Mesodermal cell (in vitro differentiated cells): ENCODE measurements around the gene MAK.
"Not testable (repeated sequence)": the region's sequence is repeated elsewhere in the genome, so short reads cannot be mapped to it uniquely, and the experiment has no call there.

ENCODE experiments used
- H3K27ac ChIP-seq: 2 replicates; pipeline ENCODE4 v1.7.0; 2013; ENCODE audit warnings: mild to moderate bottlenecking, low read depth, low read length, moderate library complexity; ENCODE audit not compliant: severe bottlenecking
- H3K36me3 ChIP-seq: 2 replicates; pipeline ENCODE4 v1.7.1; 2013; ENCODE audit warnings: mild to moderate bottlenecking, low read length, moderate library complexity; ENCODE audit not compliant: control insufficient read depth, insufficient read depth
- H3K4me1 ChIP-seq: one replicate; pipeline ENCODE4 v1.7.1; 2013; ENCODE audit warnings: mild to moderate bottlenecking, low read length; ENCODE audit not compliant: insufficient read depth, control insufficient read depth, poor library complexity, severe bottlenecking
- H3K4me3 ChIP-seq: 2 replicates; pipeline ENCODE4 v1.7.0; 2013; ENCODE audit warnings: low read length, control low read depth, mild to moderate bottlenecking; ENCODE audit not compliant: insufficient read depth, poor library complexity, severe bottlenecking; ENCODE audit errors: extremely low read depth
- H3K9me3 ChIP-seq: 2 replicates; pipeline ENCODE4 v1.7.1; 2013; ENCODE audit warnings: mild to moderate bottlenecking, low read length, moderate library complexity; ENCODE audit not compliant: control insufficient read depth
- WGBS, 2 experiments: methylation state at CpG; one replicate each; pipeline ENCODE4 v1.1.5; 2013; ENCODE audit warnings: missing lambda C conversion rate in 2 of 2; ENCODE audit not compliant: insufficient coverage in 2 of 2; 5-methylcytosine and 5-hydroxymethylcytosine counted together

MAK gene

DNA sequence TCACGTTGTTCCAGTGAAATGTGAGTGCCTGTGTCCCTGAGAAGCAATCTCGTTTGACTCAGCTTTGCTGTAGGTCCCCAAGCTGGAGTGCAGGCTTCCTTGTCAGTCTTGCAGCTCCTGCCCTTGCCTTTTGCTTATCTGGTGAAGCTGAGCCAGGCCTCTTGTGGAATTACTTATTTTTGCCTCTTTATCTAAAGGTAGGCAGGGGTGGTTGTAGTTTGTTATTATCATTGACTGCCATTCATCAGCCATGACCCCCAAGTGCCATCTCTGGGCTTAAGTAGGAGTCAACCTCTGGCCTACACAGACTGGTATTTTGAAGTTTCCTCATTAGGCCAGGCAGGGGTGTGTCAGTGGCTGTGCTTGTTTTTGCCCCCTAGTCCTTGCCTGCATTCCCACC is 88.6 kb downstream of the MAK start:
- Histone ChIP-seq H3K4me1 (peaks cover 8% of the 10 kb centered on the region), H3K4me3 (no peak overlapping the region), H3K27ac (peak overlapping the region; percentile 68), H3K9me3 (no peaks in the 10 kb centered on the region), H3K36me3 (peaks cover 44% of the 10 kb centered on the region)
- 70 to 92% methylated on average over 2 of the region's 2 CpGs for WGBS, 2 experiments

DNA sequence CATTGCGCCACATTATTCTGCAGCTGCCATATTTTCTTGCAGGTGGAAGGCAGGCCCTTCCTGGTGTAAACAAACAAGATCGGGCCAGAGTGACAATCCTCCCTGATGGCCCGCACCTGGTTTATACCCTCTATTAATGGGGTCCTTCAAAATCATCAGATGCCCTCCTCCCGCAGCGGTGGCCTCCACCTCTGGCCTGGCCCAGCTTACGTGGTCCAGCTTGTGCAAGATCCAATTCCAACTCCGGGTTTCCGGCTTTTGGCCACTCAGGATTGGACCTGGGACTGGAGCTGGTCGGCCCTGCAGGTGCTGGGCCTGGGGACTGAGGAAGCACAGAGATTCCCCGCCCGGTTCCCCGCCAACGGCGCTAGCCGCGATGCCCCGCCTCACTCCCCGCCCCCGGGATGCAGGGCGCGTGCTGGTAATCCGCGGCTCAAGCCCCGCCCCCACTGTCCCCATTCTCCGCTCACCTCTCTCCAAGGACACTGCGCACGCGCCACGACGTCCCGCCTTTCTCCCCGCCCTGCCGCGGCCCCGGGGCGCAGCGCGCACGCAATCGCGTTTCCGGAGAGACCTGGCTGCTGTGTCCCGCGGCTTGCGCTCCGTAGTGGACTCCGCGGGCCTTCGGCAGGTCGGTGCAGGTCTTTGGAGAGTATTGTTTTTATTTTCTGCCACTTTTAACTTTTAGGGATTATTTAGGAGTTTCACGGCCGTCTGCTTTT is 90.9 kb downstream of the MAK start, which contains the start of gene TMEM14B:
TMEM14B (plus strand) TSS at position 555 of the 722 bp plus-strand sequence. CDS start 1,441 bp downstream, outside the sequence.
- peaks cover 8% of the 10 kb centered on the region for H3K4me1 ChIP-seq
- peak within 1 kb of the TSS; percentile 72 for H3K27ac ChIP-seq

DNA sequence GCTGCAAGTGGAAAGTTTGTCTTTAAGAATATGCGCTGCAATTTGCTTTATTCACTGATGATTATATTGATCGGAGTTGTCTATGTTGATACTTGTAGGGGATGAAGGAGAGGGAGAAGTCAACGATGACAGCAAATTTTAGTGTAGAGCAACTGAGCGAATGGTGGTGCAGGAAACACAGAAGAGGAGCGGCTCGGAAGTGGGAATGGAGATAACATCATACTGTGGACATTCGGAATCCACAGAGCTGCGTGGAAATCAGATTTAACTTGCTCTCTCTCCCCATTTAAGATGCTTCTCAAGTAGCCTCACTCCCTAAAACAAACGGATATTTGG is 91.5 kb downstream of the MAK start:
- Histone ChIP-seq H3K9me3 (no peaks in the 10 kb centered on the region), H3K4me1 (peaks cover 8% of the 10 kb centered on the region), H3K4me3 (peak overlapping the region; percentile 76), H3K36me3 (peaks cover 22% of the 10 kb centered on the region), H3K27ac (no peak overlapping the region)
- WGBS, 2 experiments, result 79 to 93% methylated on average over 7 to 9 of the region's 9 CpGs

More for the DNA sequence above, 90.9 kb downstream of the MAK start, which contains the start of gene TMEM14B:
- Histone ChIP-seq H3K9me3 (no peaks in the 10 kb centered on the region), H3K4me3 (peak within 1 kb of the TSS; percentile 76), H3K36me3 (peaks cover 26% of the 10 kb centered on the region)
- 7 to 8% methylated on average over 31 to 37 of the region's 52 CpGs for WGBS, 2 experiments

DNA sequence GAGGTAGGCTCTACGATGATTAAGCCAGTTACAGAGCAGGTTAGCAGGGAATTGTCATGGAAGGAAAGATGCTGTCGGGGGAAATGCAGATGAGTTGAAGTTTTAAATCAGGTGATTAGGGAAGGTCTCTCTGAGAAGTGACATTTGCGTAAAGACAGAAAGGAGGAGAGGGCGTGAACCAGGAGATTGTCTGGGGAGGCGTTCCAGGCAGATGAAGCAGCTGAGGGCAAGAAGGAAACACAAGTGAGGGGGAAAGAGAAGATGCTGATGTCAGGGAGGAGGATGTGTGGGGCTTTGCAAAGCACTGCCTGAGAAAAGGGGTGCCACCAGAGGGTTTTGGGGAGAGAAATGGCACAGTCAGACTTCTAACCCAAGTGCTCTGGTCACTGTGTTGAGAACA is 93.2 kb downstream of the MAK start:
- Histone ChIP-seq H3K4me1 (peaks cover 8% of the 10 kb centered on the region), H3K36me3 (peaks cover 20% of the 10 kb centered on the region), H3K27ac (no peak overlapping the region), H3K4me3 (no peak overlapping the region), H3K9me3 (no peaks in the 10 kb centered on the region)
- 89 to 92% methylated on average over 4 of the region's 5 CpGs for WGBS, 2 experiments

DNA sequence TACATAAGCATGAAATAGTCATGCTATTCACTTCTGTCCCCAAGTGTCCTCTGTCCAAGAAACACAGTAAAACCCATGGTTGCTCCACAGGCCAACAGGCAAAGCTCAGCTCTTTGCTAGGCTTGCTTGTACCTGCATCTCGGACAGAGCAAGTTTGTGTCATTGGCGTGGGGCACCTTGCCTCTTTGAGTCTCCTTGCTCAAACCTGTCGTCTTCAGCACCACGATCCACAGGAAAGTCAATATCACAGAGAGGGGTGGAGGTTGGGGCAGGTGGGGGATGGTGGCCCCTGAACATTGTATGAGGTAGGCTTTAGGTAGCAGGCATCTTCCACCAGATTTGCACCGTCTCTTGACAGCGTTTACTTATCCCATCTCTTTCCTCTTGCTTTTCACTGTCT is 94.8 kb downstream of the MAK start:
- Histone ChIP-seq H3K9me3 (no peaks in the 10 kb centered on the region), H3K4me1 (no peaks in the 10 kb centered on the region), H3K36me3 (peaks cover 18% of the 10 kb centered on the region), H3K4me3 (no peak overlapping the region), H3K27ac (no peak overlapping the region)
- WGBS, 2 experiments, result 88 to 100% methylated on average over 2 to 4 of the region's 6 CpGs

DNA sequence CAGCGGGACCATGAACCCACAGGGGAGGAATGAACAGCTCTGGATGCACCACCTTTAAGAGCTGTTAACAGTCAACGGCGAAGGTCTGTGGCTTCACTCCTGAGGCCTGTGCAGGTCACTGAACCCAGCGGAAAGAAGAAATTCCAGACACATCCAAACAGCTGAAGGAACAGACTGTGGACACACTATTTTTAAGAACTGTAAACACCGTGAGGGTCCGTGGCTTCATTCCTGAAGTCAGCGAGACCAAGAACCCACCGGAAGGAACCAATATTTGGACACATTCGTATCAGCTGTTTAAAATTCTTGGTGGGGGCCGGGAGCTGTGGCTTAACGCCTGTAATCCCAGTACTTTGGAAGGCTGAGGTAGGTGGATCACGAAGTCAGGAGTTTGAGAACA is 96.1 kb downstream of the MAK start:
- WGBS, 2 experiments, result 94 to 96% methylated on average over 12 of the region's 12 CpGs
- H3K4me1 ChIP-seq, result no peaks in the 10 kb centered on the region
- no peak overlapping the region for H3K4me3 ChIP-seq
- no peaks in the 10 kb centered on the region for H3K9me3 ChIP-seq
- H3K27ac ChIP-seq, result no peak overlapping the region
- H3K36me3 ChIP-seq, result peaks cover 18% of the 10 kb centered on the region

DNA sequence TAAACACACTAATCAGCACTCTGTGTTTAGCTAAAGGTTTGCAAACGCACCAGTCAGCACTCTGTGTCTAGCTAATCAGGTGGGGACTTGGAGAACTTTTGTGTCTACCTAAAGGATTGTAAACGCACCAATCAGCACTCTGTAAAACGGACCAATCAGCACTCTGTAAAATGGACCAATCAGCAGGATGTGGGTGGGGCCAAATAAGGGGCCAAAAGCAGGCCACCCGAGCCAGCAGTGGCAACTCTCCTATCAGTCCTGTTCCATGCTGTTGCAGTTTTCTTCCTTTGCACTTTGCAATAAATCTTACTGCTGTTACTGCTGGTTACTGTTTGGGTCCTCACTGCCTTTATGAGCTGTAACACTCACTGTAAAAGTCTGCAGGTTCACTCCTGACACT is 96.7 kb downstream of the MAK start:
- not testable (repeated sequence) for H3K27ac ChIP-seq, H3K4me3 ChIP-seq, H3K4me1 ChIP-seq, H3K9me3 ChIP-seq
- H3K36me3 ChIP-seq, result peaks cover 18% of the 10 kb centered on the region
- 86 to 93% methylated on average over 4 of the region's 4 CpGs for WGBS, 2 experiments

DNA sequence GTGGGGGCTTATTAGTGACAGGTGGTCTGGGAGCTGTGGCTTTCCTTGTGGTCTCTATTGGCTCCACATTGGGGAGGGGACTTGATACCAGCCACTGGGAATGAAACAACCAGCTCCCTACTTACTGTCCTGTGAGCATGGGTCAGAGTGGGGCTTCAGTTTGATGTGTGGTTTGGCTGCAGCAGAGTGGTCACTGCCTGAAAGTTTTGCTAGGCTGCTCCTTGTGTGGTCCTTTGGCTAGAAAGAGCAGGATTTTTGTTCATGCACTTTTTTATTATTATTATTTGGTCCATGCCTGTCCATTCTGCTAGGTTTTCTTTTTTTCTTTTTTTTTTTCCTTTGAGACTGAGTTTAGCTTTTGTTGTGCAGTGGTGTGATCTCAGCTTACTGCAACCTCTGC is 98.3 kb downstream of the MAK start:
- Histone ChIP-seq H3K4me1 (peaks cover 3% of the 10 kb centered on the region), H3K36me3 (peaks cover 18% of the 10 kb centered on the region), H3K9me3 (no peaks in the 10 kb centered on the region), H3K4me3 (no peak overlapping the region), H3K27ac (no peak overlapping the region)

DNA sequence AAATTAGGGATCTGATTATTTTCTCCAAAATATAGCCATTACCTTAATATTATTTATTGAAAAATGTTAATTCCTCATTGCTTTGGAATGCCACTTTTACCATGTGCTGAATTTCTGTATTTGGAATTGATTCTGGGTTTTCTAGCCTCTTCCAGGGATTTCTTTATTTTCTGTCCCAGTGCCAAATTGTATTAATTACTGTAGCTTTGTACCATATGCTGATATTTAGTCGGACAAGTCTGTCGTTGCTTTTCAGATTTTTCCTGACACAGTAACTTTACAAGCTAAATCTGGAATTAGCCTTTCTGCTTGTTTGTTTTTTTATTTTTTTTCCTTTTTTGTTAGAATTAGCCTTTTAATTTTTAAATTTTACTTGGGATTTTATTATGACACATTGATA is 101.6 kb downstream of the MAK start:
- no CpG with 5 or more reads among the region's 2 CpGs for WGBS, 2 experiments
- H3K4me3 ChIP-seq, result no peak overlapping the region
- H3K9me3 ChIP-seq, result no peaks in the 10 kb centered on the region
- H3K27ac ChIP-seq, result no peak overlapping the region
- peaks cover 10% of the 10 kb centered on the region for H3K4me1 ChIP-seq
- peaks cover 31% of the 10 kb centered on the region for H3K36me3 ChIP-seq

DNA sequence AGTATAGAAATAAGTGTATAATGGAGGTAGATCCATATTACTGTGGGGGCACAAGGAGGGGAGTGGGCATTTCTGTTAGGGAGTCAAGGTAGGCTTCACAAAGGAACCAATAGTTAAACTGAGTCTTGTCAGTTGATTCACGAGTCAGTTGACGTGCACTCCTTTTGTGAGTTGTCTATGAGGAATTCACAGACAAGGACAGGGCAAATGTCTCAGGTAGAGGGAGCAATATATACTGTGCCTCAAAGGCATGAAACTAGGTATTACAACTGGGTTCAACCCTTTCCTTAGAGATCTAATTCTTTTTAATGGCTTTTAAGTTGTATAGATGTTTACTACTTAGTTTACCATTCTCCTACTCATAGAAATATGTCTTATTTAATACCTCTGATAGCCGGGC is 104.5 kb downstream of the MAK start:
- no peak overlapping the region for H3K27ac ChIP-seq
- H3K36me3 ChIP-seq, result peaks cover 46% of the 10 kb centered on the region
- peaks cover 10% of the 10 kb centered on the region for H3K4me1 ChIP-seq
- H3K9me3 ChIP-seq, result no peaks in the 10 kb centered on the region
- no peak overlapping the region for H3K4me3 ChIP-seq
- 93 to 95% methylated on average over 2 to 3 of the region's 3 CpGs for WGBS, 2 experiments

DNA sequence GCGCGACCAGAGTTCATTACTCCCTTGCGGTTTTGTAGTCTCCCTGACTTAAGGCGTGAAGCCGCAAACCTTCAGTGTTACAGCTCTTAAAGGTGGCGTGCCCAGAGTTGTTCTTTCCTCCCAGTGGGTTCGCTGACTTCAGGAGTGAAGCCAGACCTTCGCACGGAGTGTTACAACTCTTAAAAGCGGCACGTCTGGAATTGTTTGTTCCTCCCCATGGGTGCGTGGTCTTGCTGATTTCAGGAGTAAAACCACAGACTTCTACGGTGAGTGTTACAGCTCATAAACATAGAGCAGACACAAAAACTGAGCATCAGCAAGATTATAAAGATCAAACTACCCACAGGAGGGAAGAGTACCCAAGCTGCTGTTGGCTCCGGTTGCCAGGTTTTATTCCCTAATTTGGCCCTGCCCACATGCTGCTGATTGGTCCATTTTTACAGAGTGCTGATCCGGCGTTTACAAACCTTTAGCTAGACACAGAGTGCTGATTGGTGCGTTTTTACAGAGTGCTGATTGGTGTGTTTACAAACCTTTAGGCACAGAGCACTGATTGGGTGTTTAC is 105.1 kb downstream of the MAK start:
- H3K4me1 ChIP-seq, result peaks cover 10% of the 10 kb centered on the region
- 89 to 96% methylated on average over 12 to 17 of the region's 17 CpGs for WGBS, 2 experiments
- peaks cover 52% of the 10 kb centered on the region for H3K36me3 ChIP-seq
- H3K9me3 ChIP-seq, result no peaks in the 10 kb centered on the region
- no peak overlapping the region for H3K4me3 ChIP-seq
- H3K27ac ChIP-seq, result peak overlapping the region; percentile 17
